ENCODE measurements around the gene SLC19A3.
"Not testable (repeated sequence)": the region's sequence is repeated elsewhere in the genome, so short reads cannot be mapped to it uniquely, and the experiment has no call there.

DNA sequence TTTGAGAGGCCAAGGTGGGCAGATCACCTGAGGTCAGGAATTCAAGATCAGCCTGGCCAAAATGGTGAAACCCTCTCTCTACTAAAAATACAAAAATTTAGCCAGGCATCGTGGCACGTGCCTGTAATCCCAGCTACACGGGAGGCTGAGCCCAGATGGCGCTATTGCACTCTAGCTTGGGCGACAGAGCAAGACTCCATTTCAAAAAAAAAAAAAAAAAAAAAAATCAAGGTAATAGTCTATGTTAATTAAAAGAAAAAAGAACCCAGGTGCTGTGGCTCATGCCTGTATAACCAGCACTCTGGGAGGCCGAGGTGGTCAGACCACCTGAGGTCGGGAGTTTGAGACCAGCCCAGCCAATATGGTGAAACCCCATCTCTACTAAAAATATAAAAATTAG lies 22.9 kb upstream of the SLC19A3 start:
- TF ChIP-seq, protein P1, sequence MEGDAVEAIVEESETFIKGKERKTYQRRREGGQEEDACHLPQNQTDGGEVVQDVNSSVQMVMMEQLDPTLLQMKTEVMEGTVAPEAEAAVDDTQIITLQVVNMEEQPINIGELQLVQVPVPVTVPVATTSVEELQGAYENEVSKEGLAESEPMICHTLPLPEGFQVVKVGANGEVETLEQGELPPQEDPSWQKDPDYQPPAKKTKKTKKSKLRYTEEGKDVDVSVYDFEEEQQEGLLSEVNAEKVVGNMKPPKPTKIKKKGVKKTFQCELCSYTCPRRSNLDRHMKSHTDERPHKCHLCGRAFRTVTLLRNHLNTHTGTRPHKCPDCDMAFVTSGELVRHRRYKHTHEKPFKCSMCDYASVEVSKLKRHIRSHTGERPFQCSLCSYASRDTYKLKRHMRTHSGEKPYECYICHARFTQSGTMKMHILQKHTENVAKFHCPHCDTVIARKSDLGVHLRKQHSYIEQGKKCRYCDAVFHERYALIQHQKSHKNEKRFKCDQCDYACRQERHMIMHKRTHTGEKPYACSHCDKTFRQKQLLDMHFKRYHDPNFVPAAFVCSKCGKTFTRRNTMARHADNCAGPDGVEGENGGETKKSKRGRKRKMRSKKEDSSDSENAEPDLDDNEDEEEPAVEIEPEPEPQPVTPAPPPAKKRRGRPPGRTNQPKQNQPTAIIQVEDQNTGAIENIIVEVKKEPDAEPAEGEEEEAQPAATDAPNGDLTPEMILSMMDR (IDR thresholded peaks at IDR 0.05), result not testable (repeated sequence)
- TF ChIP-seq POLR2A, POLR2AphosphoS5 (IDR thresholded peaks at IDR 0.05): not testable (repeated sequence)
